Measurements from ENCODE around the gene HOXC6.

The HOXC6 gene

DNA sequence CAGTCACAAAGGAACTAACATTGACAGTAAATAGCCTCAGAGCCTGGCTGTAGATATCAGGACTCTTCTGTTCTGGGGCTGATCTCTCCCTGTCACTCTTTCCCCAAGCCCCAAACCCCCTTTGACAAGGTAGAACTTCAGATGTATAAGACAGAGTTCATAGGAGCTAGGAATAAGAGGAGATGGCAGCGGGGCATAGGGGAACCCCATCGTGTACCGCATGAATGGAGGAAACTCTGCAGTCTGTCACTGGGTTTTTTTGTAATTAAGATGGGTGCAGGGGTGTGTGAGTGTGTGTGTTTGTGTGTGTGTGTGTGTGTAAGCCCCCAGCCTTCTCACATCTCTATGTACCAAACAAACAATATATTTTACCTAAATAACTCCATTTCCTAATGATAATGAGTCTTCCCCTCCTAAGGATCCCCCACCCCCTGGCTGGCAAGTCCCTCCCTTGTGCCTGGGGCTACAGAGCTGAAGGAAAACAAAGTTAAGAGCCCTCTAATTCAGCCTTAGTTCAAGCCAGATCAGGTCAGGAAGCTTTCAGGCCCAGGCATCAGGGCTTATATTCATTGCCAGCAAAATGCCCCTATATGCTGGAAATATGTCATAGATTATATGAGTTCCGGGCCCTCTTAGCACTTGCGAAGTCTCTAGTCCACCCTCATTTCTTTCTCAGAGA is 16.3 kb downstream of the HOXC6 start:
- no peak for DNase-seq

DNA sequence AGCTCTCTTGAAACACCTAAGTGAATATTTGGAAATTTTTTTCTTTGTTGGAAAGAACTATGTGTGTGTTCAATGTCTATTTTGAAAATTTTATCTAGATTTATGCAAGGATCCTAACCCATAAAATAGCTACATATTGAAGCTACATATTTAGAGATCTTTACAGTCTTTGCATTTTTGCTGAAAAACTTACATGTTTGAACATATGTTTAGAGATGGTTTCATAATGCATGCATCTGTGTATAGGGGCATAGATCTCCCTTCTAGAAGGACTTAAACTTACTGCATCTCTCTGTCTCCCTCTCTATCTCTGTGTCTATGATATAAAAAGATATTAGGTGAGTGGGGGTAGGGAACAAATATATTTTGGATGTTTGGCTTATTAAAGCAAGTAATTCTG is 17.2 kb downstream of the HOXC6 start:
- no peak for DNase-seq

DNA sequence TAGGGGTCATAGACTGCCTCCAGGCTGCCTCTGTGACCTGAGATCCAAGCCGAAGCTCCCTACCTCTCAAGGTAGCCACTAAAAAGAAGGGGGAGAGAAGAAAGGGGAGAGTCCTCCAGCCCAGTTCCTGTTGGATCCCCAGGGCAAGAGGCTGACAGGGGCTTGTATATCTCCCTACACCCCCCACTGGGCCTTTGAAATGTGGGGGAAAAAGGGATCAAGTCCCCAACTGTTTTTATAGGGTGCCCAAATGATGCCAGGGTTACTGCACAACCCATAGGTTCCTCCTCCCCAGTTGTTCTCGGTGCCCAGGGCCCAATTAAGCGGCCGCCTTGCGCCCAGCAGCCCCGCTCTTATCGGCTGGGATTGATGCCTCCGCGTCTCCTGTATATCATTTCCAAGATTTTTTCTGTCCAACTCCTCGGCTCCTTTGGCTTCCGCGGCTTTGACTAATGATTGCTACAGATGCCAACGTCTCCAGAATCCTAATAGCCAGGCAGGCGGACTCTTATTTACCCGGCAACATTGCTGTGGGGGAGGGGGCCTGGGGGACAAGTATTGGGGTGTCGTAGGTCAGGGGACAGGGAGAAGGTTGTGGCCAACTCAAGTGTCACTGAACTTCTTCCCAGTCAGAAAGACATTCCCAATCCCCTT is 17.8 kb downstream of the HOXC6 start:
- DNase-seq: no peak

DNA sequence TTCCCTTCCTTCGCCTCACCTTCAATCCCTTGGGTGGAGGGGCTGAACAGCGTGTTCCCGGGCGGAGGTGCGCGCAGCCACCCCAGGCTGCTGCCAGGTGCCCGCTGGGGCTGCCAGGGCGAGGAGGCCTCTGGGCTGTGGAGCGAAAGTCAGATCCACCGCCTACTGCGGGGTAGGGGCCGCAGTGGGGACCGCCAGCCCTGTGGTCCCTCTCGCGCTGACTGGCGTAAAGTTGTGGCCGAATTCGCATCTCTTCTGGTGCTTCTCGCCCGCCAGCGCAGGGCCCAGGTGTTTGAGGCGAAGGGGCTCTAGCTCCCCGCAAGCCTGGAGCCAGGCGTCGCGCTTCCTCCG is 18.5 kb downstream of the HOXC6 start:
- DNase-seq: no peak

DNA sequence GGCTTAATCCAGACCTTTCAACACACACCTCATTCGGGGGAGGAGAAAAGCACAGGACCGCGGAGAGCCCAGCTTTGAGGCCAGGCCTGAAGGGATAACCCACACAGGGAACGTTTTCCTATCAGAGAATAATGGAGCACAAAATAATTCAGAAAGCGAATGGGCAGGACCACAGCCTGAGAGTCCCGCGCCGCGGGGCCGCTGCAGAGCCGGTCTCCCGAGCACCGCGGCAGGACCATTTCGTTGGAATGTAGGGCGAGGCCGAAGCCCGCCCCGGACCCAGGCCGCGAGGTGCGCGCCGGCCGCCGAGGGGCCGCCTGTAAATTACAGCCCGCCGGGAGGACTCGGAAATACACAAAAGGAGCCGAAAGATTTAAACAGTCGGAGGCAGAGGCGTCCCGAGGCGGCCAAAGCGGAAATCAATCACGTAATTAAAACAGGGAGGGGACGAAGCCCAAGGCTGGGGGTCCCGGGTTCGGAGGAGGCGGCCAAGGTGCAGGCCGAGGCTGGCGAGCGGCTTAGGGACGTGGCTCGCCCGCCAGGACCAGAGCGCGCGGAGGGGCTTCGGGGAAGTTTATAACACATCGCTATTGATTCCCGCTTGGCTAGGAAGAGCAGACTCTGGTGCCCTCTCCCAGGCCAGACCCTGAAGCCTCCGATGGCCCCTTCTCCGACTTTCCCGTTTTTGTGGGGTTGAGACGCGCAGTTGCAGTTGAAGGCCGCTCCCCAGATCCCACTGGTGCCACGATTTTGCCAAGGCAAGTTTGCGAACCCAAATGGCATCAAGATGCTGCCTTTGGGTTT is 19.1 kb downstream of the HOXC6 start:
- DNase-seq: no peak

DNA sequence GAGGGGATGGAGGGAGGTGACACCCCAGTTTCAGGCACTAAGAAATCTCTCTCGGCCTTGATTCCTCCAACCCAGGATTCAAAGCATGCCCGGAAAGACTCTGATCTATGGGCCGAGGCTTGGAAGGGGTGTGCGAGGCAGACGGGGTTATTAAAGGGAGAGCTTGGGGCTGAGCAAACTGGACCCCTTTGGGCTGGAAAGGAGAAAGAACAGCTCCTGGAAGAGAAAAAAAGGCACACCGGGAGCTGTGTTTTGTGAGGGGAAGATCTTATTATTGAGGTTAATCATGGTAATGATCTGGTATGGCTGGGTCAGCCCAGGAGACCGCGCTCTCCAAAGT is 19.7 kb downstream of the HOXC6 start:
- no peak for DNase-seq

DNA sequence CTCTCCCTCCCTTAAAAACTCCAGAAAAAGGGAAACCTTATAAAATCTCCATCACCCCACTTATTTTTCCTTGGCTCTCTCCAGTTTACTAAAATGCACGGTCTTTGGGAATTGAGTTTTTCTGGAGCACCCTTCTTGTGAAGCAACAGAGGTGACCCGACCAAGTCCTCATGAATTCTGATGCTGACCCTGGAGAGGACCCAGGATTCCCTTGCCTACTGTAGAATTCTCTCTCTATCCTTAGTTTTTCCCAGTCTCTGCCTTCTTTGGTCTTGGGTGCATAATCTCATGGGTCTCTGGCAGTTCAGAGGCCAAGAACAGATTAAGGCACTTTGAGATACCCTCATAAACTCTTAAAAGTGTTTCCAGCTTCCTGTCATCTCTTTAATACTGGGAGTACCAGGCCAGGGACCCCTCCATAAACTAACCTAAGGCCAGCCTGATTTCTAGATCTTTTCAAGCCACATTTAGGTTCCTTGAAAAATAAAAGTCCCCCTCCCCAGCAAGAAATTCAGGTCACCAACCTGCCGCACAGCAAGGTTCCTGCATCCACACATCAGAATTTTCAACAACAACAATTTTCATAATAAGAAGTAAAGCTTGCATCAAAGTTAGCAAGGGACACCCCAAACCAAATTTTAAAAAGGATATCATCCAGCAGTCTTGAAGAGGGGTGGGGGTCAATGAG is 20.3 kb downstream of the HOXC6 start:
- DNase-seq: no peak

DNA sequence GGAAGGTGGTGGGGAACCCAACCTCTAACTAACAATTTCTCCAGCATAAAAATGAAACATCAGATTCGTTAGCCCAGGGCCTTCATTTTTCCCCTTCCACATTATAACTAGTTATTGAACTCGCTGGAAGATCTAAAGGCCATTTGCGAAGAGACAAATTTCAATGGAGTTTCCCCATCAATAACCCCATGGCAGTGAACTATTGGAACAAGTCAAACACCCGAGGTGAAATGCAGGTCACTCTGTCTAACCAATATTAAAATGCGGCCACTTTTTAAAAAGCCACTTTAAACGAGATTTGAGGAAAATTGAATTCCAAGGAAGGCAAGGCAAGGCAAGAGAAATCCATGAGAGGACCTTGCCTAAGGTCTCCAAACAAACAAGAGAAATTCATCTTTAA is 20.9 kb downstream of the HOXC6 start:
- DNase-seq: no peak

DNA sequence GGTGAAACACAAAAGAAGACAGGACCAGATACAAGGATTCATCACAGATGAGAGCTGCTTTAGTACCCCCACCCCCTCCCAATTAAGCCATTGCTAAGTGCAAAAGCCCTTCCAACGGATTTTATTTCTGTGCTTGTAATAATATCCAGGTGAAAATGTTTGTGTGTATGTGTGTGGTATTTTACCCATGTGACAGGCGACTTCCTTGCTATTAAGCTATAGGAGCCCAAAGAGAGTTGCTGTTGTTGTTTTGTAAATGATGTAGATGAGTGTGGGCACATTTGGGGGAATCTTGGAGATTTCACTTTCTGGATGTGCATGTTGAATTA is 22.2 kb downstream of the HOXC6 start:
- DNase-seq: no peak

DNA sequence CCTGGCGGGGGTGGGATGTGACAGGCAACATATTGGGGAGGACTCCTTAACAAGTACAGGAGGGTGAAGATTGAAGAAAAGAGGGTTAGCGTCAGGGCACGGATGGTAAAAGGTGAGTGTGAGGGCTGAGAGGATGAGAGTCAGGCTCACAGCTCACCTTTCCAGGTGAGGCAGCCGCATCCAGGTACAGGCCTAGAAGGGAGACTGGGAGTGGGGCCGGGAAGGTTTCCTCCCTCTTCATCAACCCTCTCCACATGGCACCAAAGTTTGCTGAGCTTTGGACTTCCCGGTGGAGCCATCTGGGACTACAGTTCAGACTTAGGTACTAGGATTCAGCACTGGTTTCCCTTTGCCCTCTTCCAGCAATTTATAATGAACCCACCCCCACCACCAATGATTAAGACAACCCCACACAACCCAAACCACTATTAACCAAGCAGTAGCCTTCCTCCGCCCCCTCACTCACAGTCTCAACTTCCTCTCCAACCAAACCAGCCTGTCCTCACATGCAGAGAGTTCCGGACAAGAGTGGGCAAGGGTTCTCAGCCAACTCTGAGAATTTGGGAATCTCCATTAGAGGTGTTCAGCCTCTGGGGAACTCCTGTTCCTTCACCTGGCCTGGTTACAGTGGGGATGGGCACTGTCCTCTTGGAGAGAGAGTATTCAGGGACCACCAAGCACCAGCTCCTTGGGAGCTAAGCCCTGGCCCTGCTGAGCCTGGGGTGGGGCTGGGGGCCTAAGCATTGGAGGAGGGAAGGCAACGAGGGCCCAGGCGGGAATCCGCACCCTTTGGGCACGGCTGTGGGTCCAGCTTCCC is 23.0 kb downstream of the HOXC6 start:
- no peak for DNase-seq

DNA sequence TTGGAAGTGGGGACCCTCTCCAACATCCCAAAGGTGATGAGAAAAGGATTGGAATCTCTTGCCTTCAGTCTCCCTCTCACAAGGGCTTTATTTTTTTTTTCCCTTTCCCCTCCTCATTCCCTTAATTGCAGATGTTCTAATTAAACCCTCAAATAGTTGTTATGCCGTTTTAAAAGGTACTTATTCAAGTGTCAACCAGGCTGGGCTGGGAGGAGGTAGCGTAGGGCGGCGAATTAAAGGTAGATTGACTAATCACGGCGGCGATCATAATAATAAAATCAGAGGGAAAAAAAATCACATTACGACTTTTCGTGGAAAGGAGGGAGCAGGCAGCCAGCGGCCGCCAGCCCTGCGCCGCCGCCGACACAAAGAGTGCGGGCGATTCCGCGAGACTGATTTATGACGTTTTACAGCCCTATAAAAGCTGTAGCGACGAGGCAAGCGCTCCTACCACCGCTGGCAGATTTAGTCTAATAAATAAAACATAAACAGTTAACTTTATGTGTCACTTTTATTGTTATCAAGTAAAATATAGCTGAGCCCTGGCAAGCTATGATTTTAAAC is 23.7 kb downstream of the HOXC6 start:
- DNase-seq: no peak

DNA sequence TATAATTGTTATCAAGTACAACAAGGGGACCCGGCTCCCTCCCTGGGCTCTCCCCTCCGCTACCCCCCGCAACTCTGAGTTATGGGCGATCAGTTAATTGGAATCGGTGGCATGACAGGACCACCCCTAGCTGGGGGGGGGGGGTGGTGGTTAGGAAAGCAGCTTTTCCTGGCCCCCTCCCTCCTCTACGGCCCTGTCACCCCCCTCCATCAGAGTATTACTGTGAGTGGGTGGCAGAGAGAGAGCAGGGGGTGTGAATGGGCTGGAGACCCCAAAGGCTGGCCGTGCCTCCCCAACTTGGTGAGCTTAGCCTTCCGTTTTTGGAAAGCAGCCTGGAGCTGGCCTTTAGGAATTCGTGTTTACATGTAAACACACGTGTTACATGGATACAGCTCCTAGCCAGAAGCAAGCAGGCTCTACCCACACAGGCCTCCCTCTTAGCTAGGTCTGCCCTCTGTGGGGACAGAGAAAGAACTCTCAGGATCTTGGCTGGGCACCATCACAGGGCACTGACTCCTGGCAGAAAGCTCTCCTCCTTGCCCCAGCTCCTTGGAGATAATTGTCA is 24.3 kb downstream of the HOXC6 start:
- DNase-seq: no peak

DNA sequence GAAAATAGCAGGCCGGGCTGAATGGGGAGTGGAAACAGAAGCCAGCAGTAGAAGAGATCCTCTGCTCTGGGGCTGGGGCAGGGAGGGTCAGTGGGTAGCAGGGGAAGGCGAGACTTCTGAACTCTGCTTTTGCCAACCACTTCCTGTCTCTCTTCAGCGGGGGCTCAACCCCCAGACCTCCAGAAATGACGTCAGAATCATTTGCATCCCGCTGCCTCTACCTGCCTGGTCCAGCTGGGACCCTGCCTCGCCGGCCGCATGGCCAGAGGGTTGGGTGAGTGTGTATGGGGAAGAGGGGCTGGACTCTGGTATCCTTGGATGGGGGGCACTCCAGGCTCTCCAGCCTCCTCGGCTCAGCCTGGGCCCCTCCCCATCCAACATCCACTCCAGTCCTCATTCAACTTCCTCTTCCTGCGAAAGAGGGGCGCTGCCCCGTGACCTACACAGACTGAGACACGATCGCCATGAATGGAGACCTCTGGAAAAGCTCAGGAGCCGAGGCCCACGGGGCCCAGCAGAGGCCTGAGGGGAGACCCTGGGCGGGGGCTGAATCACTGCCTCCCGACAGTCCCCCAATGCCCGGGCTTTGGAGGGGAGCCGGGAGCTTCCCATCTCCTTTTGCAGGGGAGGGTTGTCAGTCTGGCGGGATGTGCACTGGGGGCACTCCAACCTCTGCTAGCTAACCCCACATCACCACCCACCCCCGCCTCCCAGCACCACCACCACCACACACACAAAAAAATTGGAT is 24.9 kb downstream of the HOXC6 start:
- DNase-seq: no peak

DNA sequence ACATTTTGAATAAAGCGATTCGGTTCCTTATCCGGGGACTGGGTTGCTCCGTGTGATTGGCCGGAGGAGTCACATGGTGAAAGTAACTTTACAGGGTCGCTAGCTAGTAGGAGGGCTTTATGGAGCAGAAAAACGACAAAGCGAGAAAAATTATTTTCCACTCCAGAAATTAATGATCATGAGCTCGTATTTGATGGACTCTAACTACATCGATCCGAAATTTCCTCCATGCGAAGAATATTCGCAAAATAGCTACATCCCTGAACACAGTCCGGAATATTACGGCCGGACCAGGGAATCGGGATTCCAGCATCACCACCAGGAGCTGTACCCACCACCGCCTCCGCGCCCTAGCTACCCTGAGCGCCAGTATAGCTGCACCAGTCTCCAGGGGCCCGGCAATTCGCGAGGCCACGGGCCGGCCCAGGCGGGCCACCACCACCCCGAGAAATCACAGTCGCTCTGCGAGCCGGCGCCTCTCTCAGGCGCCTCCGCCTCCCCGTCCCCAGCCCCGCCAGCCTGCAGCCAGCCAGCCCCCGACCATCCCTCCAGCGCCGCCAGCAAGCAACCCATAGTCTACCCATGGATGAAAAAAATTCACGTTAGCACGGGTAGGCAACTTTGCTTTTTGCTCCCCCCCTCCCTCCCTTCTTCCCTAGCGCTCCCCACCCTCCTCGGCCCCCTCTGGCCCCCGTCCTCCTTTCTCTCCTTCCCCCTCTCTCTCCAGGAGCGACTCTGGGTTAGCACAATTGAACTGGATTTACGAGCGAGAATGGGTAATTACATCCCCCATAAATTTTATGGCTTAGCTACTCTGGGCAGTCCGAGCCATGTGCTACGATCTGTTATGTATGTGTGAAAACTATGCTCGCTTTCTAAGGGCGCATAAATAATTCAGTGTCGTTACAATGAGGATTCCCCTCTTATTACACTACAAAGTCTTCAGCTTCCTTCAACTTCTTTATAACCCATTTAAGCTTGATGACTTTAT is 25.8 kb downstream of the HOXC6 start, which contains the start of gene HOXC4:
HOXC4 (plus strand) TSS at position 85 of the 991 bp plus-strand sequence; CDS start at position 173, 88 bp downstream.
- no peak for DNase-seq

DNA sequence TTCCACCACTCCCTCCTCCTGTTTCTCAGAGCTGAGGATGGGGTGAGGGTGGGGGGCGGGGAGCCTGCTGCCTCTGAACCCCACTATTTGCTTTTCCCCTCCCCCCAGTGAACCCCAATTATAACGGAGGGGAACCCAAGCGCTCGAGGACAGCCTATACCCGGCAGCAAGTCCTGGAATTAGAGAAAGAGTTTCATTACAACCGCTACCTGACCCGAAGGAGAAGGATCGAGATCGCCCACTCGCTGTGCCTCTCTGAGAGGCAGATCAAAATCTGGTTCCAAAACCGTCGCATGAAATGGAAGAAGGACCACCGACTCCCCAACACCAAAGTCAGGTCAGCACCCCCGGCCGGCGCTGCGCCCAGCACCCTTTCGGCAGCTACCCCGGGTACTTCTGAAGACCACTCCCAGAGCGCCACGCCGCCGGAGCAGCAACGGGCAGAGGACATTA is 26.5 kb downstream of the HOXC6 start:
- no peak for DNase-seq

DNA sequence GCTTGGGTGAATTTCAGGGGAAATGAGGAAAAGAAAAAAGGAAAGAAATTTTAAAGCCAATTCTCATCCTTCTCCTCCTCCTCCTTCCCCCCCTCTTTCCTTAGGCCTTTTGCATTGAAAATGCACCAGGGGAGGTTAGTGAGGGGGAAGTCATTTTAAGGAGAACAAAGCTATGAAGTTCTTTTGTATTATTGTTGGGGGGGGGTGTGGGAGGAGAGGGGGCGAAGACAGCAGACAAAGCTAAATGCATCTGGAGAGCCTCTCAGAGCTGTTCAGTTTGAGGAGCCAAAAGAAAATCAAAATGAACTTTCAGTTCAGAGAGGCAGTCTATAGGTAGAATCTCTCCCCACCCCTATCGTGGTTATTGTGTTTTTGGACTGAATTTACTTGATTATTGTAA is 27.3 kb downstream of the HOXC6 start:
- DNase-seq: no peak

DNA sequence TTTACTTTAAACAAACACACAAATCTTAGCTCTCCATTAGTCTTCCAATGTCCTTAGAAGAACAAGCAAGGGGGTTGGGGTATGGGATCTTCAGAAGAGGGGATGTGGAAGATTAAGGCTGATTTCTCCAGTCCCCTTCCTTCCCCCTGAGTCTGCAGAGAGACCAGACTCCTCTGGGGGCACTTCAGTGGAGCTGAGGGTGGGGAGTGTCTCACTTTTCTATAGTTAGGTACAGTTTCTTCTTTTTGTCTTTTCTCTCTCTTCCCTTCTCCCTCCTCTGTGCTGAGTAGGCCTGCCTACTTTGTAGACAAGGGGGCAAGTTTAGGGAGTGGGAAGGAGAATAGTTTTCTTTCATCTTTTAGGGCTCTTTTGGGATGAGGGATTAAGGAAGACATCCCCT is 27.9 kb downstream of the HOXC6 start:
- no peak for DNase-seq

DNA sequence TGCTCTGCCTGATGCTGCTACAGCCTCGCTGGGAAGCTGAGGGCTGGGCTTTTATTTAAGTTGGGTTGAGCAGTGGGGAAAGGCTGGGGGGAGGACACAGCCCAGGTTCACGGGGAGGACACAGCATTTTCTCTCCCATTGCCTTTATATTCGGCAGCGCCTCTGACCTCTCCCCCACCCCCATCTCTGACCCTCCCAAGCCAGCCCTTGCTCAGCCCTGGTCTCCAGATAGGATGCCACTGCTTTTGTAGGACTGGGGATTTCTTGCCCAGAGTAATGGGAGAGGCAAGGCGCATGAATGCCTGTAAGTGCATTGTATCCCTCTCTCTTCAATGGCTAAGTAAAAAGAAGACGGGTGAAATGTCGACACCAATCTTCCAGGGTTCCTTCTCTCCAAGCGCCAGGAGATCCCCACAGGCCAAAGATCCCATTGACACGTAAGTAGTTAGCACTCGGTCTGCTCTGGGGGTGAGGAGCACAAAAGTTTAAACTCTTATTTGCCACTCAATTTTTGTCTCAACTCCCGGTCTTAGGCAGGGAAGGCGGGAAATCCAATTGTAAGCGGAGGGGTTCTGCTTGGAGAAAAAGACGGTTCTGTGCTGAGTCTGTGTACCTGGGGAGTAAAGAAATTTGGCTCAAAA is 30.0 kb downstream of the HOXC6 start:
- no peak for DNase-seq

DNA sequence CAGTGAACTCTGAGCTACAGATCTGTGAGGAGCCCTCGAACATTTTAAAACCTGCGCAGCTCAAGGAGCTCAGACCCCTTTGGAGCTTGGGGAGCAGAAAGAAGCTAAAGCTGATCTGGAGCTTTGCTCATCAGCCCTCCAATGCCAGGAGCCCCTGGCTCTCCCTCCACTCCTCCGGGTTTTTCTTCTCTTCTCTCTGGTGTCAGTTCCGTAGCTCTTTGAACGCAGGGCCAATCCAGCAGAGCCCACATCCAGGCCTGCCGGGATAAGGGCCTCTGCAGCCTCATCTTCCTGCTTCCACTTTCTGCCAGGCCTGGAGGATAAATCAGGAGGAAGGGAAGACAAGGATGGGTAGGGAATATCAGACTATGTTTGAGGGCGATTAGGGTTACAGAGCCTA is 31.4 kb downstream of the HOXC6 start:
- DNase-seq: no peak
